ENCODE data around the gene DMRT2.

GRCh38 chr9:1100945-1101344 lies 50.8 kb downstream of the DMRT2 start:
- TF ChIP-seq CTCF (IDR thresholded peaks at IDR 0.05; ENCODE audit: borderline replicate concordance, extremely low read depth, low read length, poor library complexity, severe bottlenecking) = no peak
- TF ChIP-seq EZH2 (IDR thresholded peaks at IDR 0.05; ENCODE audit: borderline replicate concordance, low read depth, low read length, severe bottlenecking) = no peak

All from DND-41 (cell line).